Activated CD4-positive, alpha-beta T cell treated with anti-CD3 and anti-CD28 coated beads for 1 hour (primary cell): Measurements from ENCODE around the gene RENBP.

ENCODE experiments used
- DNase-seq: peaks from one replicate; pipeline ENCODE4 v3.0.0-alpha.2; 2020

Gene RENBP

DNA sequence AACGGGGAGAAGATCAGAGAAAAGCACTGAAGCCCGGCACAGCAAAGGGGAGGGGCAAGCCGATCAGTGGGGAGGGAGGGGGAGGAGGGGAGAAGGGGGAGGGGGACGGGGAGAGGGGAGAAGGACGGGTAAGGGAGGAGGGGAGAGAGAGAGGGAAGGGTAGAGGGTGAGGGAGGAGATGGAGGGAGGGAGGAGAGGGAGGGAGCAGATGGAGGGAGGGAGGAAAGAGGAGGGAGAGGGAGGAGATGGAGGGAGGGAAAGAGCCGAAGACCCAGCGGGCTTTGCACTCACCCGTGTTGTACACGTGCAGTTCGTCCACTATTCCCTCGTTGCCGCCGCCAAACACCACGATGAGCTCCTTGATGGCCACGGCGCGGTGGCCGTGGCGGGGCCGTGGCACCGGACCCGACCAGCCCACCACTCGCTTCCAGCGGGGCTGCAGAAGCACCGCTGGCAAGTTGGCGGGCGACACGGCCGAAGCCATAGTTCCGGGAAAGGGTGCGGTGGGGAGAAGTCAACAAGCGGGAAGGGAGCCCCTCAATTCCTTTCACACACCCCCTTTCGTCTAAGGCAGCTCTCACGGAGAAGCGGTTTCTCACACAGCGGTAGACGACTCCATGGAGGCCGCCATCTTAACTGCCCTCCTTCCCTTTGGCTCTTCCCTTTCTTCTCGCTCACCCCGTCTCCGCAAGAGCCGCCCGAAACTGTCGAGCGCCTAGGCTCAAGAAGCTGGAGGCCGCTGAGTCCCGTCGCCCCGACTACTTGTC lies 26.1 kb upstream of the RENBP start:
- no peak for DNase-seq

DNA sequence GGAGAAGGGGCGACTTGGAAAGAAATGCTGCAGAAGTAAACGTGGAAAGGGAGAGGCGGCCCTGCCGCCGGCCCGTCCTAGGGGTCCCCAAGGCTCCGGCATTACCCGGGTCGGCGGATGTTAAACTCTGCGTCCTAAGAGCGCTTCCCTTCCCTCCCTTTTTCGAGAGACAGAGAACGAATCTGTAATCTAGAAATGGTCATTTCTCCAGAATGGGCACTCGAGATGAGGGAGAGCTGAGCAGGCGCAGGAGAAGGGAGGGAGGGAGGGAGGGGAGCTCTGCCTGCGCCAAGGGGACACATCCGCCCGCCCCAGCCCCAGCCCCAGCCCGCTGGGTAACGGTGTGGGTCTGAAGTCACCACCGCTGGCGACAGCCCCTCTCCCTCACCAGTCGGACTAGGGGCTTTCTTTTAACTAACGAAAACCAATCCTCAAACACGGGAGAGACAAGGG lies 25.5 kb upstream of the RENBP start:
- no peak for DNase-seq

DNA sequence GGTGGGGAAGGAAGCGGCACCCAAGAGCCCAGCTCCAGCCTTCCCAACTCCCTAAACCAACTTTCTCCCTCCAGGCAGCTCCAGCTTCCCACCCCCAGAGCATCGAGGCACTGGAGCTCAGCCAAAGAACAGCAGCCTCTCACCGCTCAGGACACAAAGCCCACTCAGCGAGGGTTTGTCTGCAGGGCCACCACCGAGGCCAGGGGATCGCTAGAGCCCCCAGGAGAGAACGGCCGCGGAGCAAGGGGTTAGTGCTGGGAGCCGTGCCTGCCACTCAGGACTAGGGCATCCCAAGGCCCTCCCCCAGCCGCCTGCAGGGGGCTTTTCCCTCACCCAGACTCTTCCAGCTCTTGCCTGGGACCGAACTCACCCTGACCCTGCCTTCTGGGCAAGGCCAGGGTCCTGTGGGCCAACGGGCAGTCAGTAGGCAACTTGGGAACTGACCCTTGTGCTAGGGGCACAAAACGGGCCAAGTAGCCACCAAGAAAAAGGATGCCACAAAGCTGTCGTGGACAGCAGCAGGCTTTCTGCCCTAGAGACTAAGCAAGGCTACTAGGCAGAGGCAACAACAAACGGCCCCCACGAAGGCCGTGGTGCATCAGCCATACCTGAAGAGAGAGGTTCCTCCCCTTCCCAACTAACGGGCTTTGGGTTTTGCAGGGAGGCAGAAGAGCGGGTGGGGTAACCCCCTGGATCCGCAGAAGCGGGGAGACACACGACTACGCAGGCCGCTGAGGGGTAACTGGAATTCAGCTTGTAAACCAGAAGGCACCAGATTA lies 24.9 kb upstream of the RENBP start:
- DNase-seq, result no peak

GRCh38 chrX:153968754-153969124 lies 24.3 kb upstream of the RENBP start:
- peak; percentile 24 for DNase-seq

DNA sequence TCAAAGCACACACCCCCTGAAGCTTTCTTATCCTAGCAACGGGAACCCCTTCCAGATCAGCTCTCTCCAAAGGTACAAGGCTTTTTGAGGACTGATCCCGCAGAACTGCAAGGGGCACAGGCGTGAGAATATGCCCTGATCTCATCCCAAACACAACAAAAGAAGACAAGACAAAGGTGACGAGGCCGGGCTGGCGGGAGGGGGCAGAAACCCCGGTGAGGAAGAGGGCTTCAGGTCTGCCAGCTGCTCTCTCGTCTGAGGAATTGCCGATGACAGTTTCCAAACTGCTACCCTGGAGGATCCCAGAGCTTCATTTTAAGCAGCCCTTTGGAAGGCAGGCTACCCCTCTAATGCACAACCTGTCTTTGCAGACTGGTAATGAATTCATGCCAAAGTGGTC lies 23.8 kb upstream of the RENBP start:
- DNase-seq, result no peak

- no peak for DNase-seq
These were observed 23.2 kb upstream of the RENBP start for GRCh38 chrX:153967536-153968224.

GRCh38 chrX:153966841-153967535 lies 22.5 kb upstream of the RENBP start:
- no peak for DNase-seq

GRCh38 chrX:153966283-153966688 lies 21.8 kb upstream of the RENBP start:
- DNase-seq, result no peak

DNA sequence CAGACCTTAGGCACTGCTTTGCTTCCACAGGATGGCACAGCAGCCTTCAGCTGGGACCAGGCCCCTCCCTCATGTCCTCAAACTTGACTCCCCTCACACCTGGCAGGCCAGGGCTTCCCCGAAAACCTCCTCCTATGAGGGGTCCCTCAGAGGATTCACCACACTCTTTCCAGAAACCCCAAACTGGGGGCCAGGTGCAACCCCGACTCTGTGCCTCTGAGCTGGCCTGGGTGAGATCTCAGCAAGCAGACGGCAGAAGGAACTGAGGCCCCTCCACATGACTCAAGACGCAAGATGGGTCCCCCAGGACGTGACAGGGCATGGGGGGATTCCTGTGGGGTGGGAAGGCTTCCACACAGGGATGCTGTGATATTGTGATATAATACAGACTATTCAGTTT lies 21.0 kb upstream of the RENBP start:
- DNase-seq, result no peak

DNA sequence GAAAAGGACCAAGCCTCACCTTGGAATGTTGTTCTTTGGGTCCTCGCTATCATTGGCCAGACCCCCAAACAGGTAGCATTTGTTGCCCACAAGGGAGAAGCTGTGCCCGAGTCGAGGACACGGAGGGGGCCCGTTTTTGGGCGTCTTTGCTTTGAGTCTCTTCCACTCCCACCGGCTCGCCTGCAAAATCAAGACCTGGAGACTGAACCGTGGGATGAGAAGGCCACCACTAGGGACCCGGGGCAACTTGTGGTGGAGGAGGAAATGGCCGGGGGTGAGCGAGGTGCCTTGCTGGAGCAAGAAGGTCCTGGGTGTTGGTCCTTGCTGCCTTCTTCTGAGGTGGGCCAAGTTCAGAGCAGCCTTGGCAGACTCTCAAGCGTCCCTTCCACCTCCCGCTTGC lies 19.7 kb upstream of the RENBP start:
- no peak for DNase-seq

DNA sequence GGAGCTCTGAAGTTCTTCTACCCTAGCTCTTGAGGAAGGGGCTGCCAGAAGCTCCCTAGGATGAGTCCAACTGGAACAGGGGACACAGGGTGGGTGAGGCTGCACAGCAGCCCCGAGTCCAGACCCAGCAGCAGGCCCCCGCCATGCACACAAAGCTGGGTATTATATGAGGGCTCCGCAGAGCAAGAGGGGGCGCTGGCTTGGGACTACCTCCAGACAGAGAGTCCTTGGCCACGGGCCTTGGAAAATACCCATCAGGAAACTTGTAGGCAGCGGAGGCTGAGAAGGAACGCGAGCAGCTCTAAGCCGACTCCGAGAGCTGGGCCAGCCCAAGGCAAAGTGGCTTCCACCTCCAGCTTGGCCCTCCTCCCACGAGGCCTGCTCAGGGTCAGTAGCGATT lies 19.1 kb upstream of the RENBP start:
- DNase-seq, result no peak

GRCh38 chrX:153961292-153961691 lies 16.8 kb upstream of the RENBP start:
- DNase-seq, result no peak

GRCh38 chrX:153960786-153961185 lies 16.3 kb upstream of the RENBP start:
- DNase-seq, result no peak

DNA sequence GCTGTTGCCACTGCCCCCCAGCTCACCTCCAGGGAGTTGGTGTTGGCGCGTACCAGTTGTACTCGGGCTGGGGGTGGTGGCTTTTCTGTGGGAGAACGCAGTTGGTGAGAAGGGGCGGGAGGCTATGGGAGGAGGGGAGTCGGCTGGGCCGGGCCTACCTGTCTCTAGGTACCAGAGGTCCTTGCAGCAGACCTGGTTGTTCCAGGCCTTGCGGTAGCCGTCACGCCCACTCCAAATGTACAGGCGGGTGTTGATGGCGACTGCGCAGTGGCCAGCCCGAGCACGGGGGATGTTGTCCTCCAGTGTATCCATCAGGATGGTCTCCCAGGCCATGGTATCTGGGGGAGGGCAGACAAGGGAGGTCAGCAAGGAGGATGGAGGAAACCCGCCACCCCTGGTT lies 15.6 kb upstream of the RENBP start:
- no peak for DNase-seq

DNA sequence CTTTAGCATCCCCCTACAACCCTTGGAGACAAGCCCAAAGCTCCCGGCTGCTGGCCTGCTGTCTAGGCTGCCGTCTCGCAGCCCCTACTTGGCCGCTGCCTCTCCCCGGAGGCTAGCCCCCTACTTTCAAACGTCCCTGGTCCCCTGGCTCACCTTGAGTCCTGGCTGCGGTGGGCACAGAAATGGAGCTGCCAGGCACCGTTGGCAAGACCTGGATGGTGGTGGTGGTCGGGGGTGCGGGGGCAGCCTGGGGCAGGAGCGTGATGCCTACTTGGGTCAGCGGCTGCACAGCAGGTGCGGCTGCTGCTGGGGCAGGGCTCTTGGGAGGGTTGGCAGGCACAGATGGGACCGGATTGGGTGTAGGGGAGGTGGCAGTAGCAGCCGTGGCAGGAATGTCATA lies 15.2 kb upstream of the RENBP start:
- DNase-seq, result no peak

DNA sequence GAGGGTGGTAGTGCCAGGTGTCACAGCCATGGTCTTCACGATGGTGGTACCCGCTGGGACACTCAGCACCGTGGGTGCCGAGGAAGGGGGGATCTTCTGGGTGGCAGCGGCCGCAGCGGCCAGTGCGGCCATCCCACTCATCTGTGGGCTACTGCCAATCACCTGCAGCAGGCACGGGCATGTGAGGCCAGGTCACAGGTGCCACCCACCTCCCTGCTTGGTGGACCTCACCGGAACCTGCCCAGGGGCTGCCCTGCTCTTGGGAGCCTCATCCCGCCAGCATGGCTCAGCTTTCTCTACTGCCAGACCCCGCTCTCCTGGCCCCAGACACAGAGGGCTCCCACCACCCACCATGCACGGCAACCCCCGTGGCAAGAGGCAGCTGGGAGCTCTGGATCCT lies 14.2 kb upstream of the RENBP start:
- DNase-seq, result no peak

GRCh38 chrX:153957224-153957623 lies 12.8 kb upstream of the RENBP start:
- no peak for DNase-seq

- no peak for DNase-seq
These were observed 11.8 kb upstream of the RENBP start for GRCh38 chrX:153956044-153956907.

- DNase-seq, result no peak
These were observed 10.8 kb upstream of the RENBP start for GRCh38 chrX:153955228-153955732.

DNA sequence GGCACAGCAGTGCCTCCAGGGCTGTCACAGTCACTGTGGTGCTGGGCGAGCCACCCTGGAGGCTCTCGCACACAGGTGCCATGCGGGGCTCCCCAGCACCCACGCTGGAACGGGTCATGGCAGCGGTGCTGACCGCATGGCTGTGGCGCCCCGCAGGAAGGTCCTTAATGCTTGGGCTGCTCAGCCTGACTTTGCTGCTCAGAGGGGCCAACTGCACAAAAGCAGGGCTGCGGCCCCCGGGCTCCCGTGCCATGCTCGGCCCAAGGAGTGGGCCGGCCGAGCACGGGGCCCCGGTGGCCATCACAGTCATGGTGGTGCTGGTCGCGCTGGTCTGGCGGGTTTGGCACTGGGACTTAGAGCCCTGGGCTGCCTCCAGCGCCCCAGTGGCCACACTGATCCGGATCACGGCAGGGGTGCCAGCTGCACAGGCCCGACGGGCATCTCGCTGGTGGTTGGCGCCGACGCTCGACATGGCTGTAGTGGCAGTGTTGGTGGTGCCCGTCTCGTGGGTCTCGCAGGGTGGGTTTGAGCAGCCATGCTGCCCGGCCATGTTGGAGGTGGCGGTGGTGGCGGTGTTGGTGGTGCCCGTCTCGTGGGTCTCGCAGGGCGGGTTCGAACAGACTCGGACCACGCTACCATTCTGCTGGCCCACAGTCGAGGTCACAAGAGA lies 10.2 kb upstream of the RENBP start:
- no peak for DNase-seq

- no peak for DNase-seq
These were observed 9.6 kb upstream of the RENBP start for GRCh38 chrX:153953892-153954557.
